T-cell (primary cell): Measurements from ENCODE around the gene CPNE6. TPM values are rescaled to one million over a fixed set of nuclear protein-coding genes. Genes with fewer than 3 reads are reported as not detected.
A peak's percentile ranks its signal among the peaks of the same experiment; 100 is the strongest.

Source experiments
- ATAC-seq, 4 experiments: fragments of 200-7000 bp in 3 of 4; fragments of 150-1000 bp in 1 of 4; cut with Tn5 transposase; replicated peaks in 1 of 4; 1 replicate in 3 of 4; 2 replicates in 1 of 4; pipeline ENCODE4 v1.10.0; 2021; ENCODE audit warnings: moderate library complexity in 3 of 4, mild to moderate bottlenecking in 2 of 4, moderate number of reproducible peaks in 1 of 4
- CTCF ChIA-PET, 2 donors: fragments of 300-600 bp; sonication (Branson Sonifier 250); formaldehyde crosslinking; loops; one replicate each; lab custom pipeline; 2022; ENCODE audit warnings: antibody characterized with exemption in 2 of 2; lab: Charles Lee
- POLR2A ChIA-PET, 2 donors: fragments of 300-600 bp; sonication (Branson Sonifier 250); formaldehyde crosslinking; loops; one replicate each; lab custom pipeline; 2022; ENCODE audit warnings: antibody characterized with exemption in 2 of 2; lab: Charles Lee
- DNase-seq, 35 experiments: peaks; one replicate each; pipeline versions ENCODE4 v3.0.0 to v3.0.0-alpha.2; 2013 to 2023
- H3K27ac ChIP-seq: one replicate; pipeline ENCODE4 v1.5.1; 2013; ENCODE audit warnings: low read length
- H3K27me3 ChIP-seq, 2 experiments: replicated peaks in 1 of 2; 1 replicate in 1 of 2; 2 replicates in 1 of 2; pipeline versions ENCODE4 v1.6.1 to v1.7.0; 2013; ENCODE audit warnings: low read length in 1 of 2, mixed read lengths in 1 of 2; ENCODE audit not compliant: control insufficient read depth in 2 of 2, insufficient read depth in 2 of 2; ENCODE audit errors: extremely low read depth in 1 of 2
- H3K36me3 ChIP-seq, 2 donors: 1 replicate in 1 of 2; 2 replicates in 1 of 2; pipeline versions ENCODE4 v1.6.1 to v1.7.0; 2013; ENCODE audit warnings: low read length in 1 of 2; ENCODE audit not compliant: control insufficient read depth in 2 of 2, insufficient read depth in 1 of 2; ENCODE audit errors: extremely low read depth in 1 of 2
- H3K4me1 ChIP-seq, 2 experiments: 1 replicate in 1 of 2; 2 replicates in 1 of 2; pipeline versions ENCODE4 v1.6.1 to v1.7.0; 2013; ENCODE audit warnings: low read length in 2 of 2, mixed read lengths in 1 of 2; ENCODE audit not compliant: insufficient read depth in 2 of 2, control insufficient read depth in 1 of 2; ENCODE audit errors: extremely low read depth in 1 of 2
- H3K4me3 ChIP-seq, 2 donors: 1 replicate in 1 of 2; 2 replicates in 1 of 2; pipeline versions ENCODE4 v1.5.1 to v1.7.0; 2013; ENCODE audit warnings: mild to moderate bottlenecking in 2 of 2, low read length in 1 of 2, moderate library complexity in 1 of 2; ENCODE audit not compliant: control insufficient read depth in 1 of 2; ENCODE audit errors: extremely low read depth in 1 of 2
- H3K9me3 ChIP-seq: 2 replicates; pipeline ENCODE4 v1.7.0; 2013
- H3K27ac Mint-ChIP-seq, 2 donors: one replicate each; pipeline ENCODE4 v1.8.0; 2020 to 2021; ENCODE audit warnings: mild to moderate bottlenecking in 2 of 2, mixed read lengths in 2 of 2
- H3K27me3 Mint-ChIP-seq, 2 donors: one replicate each; pipeline ENCODE4 v1.8.0; 2021 to 2022; ENCODE audit warnings: mixed read lengths in 2 of 2
- H3K36me3 Mint-ChIP-seq: one replicate; pipeline ENCODE4 v1.8.0; 2021; ENCODE audit warnings: mixed read lengths
- H3K4me1 Mint-ChIP-seq, 3 donors: one replicate each; pipeline ENCODE4 v1.8.0; 2020 to 2022; ENCODE audit warnings: mixed read lengths in 3 of 3, mild to moderate bottlenecking in 1 of 3
- H3K4me3 Mint-ChIP-seq, 3 donors: one replicate each; pipeline ENCODE4 v1.8.0; 2020 to 2022; ENCODE audit warnings: mild to moderate bottlenecking in 3 of 3, mixed read lengths in 3 of 3, moderate library complexity in 3 of 3
- H3K9me3 Mint-ChIP-seq, 3 donors: one replicate each; pipeline ENCODE4 v1.8.0; 2020 to 2022; ENCODE audit warnings: mixed read lengths in 3 of 3
- WGBS: methylation state at CpG from one replicate; pipeline ENCODE4 v1.1.5; 2013; ENCODE audit warnings: missing lambda C conversion rate; ENCODE audit not compliant: insufficient coverage; 5-methylcytosine and 5-hydroxymethylcytosine counted together
- total RNA-seq, 35 experiments: library from RNA in 6 of 35; stranded (reverse) in 6 of 35; fragments of 120-200 nt in 1 of 35; gene quantifications; one replicate each; pipeline versions ENCODE4 v1.2.1 to v1.2.4 and lab custom pipeline; 2013 to 2026

Gene CPNE6
- total RNA-seq, 5 donors from 2014 or later (not counting 1 experiment from before 2014, with no cell fraction given): not detected

DNA sequence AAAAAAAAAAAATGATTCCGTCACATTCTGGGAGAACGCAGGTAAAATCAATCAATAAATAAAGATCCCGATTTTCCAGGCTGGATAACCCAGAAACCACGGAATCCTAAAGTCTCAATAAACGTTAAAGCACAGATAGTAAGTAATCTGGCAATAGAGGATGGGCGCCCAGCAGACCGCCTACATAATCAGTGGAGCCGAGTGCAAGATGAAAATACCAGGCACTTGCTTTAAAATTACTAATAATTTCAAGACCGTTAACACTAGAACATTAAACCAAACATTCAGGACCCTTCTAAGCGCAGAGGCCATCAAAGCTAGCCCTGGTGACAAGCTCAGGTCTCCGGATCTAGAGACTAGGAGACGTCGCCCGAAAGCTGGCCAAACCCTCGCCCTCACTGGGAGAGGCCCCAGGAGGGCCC lies 42.0 kb downstream of the CPNE6 start:
- Histone ChIP-seq H3K9me3 (no peaks in the 10 kb centered on the region), H3K4me3 (peak overlapping the region; percentile 70 to 99), H3K27ac (peak overlapping the region; percentile 99), H3K4me1 (peaks cover 15 to 43% of the 10 kb centered on the region in 2 experiments), H3K36me3 (peaks cover 0 to 21% of the 10 kb centered on the region in 2 donors), H3K27me3 (no peaks in the 10 kb centered on the region)
- POLR2A ChIA-PET: interaction anchor here (0.7 to 2.4 kb wide), 4 partner anchors 28 to 82 kb away, joined by 3 to 23 read pairs (median 8); partner anchors contain the start of genes EMC9 (in 1 of the 2), PSME2 (in 1 of the 2), RNF31 (in 1 of the 2) and TM9SF1 (in 1 of the 2)
- H3K4me1 Mint-ChIP-seq: peaks cover 34 to 46% (median 37%) of the 10 kb centered on the region in 3 donors
- 7% methylated on average over 9 of the region's 15 CpGs for WGBS
- peaks cover 24% of the 10 kb centered on the region for H3K36me3 Mint-ChIP-seq
- no peak for ATAC-seq
- CTCF ChIA-PET: interaction anchor here (0.6 to 2.6 kb wide), 12 partner anchors 8 to 481 kb away, joined by 3 to 24 read pairs (median 4); partner anchors contain the start of genes EMC9 (in 1 of the 2), PSME2 (in 1 of the 2), RNF31 (in 1 of the 2) and TINF2 (in 1 of the 2)
- no peaks in the 10 kb centered on the region for H3K9me3 Mint-ChIP-seq
- H3K27me3 Mint-ChIP-seq: no peaks in the 10 kb centered on the region
- peak overlapping the region; percentile 98 for H3K27ac Mint-ChIP-seq
- no peak for DNase-seq
- peak overlapping the region; percentile 90 to 94 (median 93) for H3K4me3 Mint-ChIP-seq

DNA sequence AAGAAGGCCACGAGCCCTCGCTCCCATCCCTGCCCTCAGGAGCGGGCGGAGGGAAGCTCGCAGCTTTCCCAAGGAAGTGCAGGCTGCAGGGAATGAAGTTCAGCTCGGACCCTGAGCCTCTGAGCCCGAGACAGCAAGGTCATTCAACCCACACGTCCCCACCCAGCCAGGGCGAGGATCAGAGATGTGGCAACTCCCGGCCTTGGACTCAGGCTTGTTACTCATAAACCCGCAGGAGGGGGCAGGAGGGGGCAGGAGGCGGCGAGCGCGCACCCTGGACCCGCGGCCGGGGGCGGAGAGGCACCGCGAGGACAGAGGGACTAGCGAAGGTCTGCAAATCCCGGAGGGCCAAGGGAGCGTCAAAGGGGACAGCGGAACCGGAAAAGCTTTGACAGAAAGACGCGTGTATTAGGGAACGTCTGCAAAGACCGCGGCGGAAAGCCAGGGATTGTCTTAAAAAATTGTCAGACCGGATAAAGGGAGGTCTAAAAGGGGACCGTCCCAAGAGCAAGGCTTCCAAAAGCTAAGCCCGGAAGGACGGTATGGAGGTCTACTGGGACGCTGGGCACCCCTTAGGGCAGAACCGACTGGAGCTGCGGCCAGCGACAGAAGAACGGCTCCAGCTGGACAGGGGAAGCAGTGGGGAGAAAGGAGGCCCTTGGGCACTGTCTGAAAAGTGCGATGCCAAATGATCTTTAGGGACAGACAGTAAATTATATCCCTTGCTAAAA lies 42.6 kb downstream of the CPNE6 start:
- H3K27ac Mint-ChIP-seq: peak overlapping the region; percentile 98
- no peaks in the 10 kb centered on the region for H3K27me3 Mint-ChIP-seq
- peaks cover 0 to 27% of the 10 kb centered on the region in 2 donors for H3K36me3 ChIP-seq
- under 1% methylated on average over 38 of the region's 42 CpGs for WGBS
- peak overlapping the region; percentile 90 to 94 (median 93) for H3K4me3 Mint-ChIP-seq
- peaks cover 14 to 37% of the 10 kb centered on the region in 2 experiments for H3K4me1 ChIP-seq
- POLR2A ChIA-PET: interaction anchor here (0.7 to 2.4 kb wide), 12 partner anchors 12 to 128 kb away, joined by 3 to 23 read pairs (median 7); partner anchors contain the start of genes IPO4 (in 2 of the 2), PSME2 (in 2 of the 2), RNF31 (in 2 of the 2) and EMC9 (in 1 of the 2)
- H3K4me1 Mint-ChIP-seq: peaks cover 33 to 45% (median 34%) of the 10 kb centered on the region in 3 donors
- peak in 33 of 35 experiments; percentile 67 to 88 (median 78) for DNase-seq
- H3K9me3 Mint-ChIP-seq: no peaks in the 10 kb centered on the region
- H3K27ac ChIP-seq: peak overlapping the region; percentile 99
- no peaks in the 10 kb centered on the region for H3K9me3 ChIP-seq
- CTCF ChIA-PET: interaction anchor here (0.6 to 2.6 kb wide), 22 partner anchors 8 to 644 kb away, joined by 3 to 24 read pairs (median 5); partner anchors contain the start of genes IRF9 (in 2 of the 2), DHRS4 (in 1 of the 2), EMC9 (in 1 of the 2) and NGDN (in 1 of the 2)
- H3K27me3 ChIP-seq: no peaks in the 10 kb centered on the region
- peaks cover 30% of the 10 kb centered on the region for H3K36me3 Mint-ChIP-seq
- peak; percentile 20 to 35 (median 31) for ATAC-seq
- peak overlapping the region; percentile 70 to 99 for H3K4me3 ChIP-seq

DNA sequence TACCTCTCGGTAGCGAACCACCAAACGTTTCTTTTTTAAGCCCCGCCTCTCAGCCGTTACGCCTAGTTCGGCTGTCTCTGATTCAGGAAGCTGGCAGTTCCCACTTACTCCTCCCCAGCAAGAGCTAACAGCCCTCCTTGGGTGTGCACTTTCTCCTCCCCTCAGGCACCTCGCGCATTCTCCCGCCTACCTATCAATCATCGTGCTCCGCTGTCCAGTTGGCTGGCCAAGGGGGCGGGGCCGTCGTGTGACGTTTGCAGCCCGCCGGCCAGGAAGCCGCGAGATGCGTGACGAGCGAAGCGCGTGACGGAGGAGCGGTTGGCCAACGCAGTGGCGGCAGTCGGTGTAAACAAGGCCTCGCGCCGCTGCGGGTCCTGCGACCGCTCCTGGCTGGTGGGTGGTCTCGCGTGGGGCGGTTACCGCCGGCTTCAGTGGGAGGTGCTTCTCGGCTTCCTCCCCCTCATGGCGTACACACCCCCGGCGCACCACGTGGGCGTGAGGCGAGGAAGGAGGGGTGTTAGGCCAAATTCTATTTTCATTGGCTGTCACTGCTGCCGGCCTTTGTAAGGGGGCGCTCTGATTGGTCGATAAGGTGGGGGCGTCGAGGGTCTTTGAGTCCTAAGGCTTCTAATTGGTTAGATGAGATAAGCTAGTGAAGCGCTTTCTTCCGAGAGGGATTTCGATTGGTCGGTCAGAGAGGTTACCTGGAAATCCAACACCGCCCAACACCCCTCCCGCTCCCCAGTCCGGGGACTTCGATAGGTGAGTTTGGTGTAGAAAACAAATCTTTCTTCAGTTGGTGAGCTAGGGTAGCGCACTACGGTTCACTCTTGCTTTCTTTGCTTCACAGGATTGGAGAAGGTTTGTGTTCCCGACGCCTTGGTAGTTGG lies 43.4 kb downstream of the CPNE6 start, which contains the start of the genes DCAF11 and NRL:
TSS of gene DCAF11 (plus strand) at position 246 of the 890 bp plus-strand sequence. CDS start 818 bp downstream, outside the sequence.
TSS of gene NRL (minus strand) at position 418 of the 890 bp plus-strand sequence. CDS start 32,101 bp downstream, outside the sequence.
- Histone ChIP-seq H3K4me1 (peaks cover 12 to 31% of the 10 kb centered on the region in 2 experiments), H3K36me3 (peaks cover 0 to 35% of the 10 kb centered on the region in 2 donors), H3K9me3 (no peaks in the 10 kb centered on the region), H3K27ac (peak within 1 kb of the TSS; percentile 99), H3K4me3 (peak within 1 kb of the TSS; percentile 94 to 99), H3K27me3 (no peaks in the 10 kb centered on the region)
- peaks cover 38% of the 10 kb centered on the region for H3K36me3 Mint-ChIP-seq
- no peaks in the 10 kb centered on the region for H3K27me3 Mint-ChIP-seq
- no peaks in the 10 kb centered on the region for H3K9me3 Mint-ChIP-seq
- peak; percentile 97 to 100 (median 99) for DNase-seq
- H3K4me3 Mint-ChIP-seq: peak within 1 kb of the TSS; percentile 90 to 94 (median 93)
- H3K4me1 Mint-ChIP-seq: peaks cover 30 to 42% (median 32%) of the 10 kb centered on the region in 3 donors
- 0% methylated on average over 32 of the region's 65 CpGs for WGBS
- CTCF ChIA-PET: interaction anchor here (0.6 to 2.6 kb wide), 21 partner anchors 9 to 645 kb away, joined by 3 to 24 read pairs (median 5); partner anchors contain the start of genes IRF9 (in 2 of the 2), DHRS4 (in 1 of the 2), EMC9 (in 1 of the 2) and FITM1 (in 1 of the 2)
- peak; percentile 85 to 88 (median 87) for ATAC-seq
- H3K27ac Mint-ChIP-seq: peak within 1 kb of the TSS; percentile 98
- POLR2A ChIA-PET: interaction anchor here (0.6 to 2.4 kb wide), 19 partner anchors 9 to 1277 kb away, joined by 3 to 23 read pairs (median 5); partner anchors contain the start of genes IPO4 (in 2 of the 2), PSME2 (in 2 of the 2), RNF31 (in 2 of the 2) and EMC9 (in 1 of the 2)

DNA sequence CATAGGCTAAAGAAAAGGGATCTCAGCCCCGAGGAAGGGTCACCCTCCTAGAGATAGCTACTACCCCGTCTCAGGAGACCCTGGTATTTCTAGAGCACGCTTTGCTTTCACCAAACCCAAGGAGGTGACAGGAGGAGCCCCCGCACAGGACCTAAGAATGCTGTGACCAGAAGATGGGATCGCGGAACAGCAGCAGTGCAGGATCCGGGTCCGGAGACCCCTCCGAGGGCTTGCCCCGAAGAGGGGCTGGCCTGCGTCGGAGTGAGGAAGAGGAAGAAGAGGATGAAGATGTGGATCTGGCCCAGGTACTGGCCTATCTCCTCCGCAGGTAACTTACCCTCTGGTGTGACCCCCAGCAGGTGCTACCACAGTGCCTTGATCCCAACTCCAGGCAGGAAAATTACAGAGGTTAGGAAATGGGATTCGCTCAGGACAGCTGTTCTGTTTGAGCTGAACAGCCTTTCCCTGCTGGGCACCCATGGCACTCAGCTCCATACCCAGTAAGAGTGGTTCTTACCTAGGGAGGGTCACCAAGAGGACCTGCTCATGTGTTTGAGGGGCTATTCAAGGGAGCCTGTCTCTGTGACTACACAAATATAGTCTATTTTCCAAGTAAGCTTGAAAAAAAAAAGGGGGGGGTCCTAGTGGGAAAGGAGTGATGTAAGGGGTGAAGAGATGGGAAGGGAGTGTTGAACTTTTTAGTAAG lies 44.2 kb downstream of the CPNE6 start:
- Mint-ChIP-seq H3K27me3 (no peaks in the 10 kb centered on the region), H3K27ac (peak overlapping the region; percentile 98), H3K36me3 (peaks cover 41% of the 10 kb centered on the region), H3K9me3 (no peaks in the 10 kb centered on the region), H3K4me1 (peaks cover 30 to 40% (median 31%) of the 10 kb centered on the region in 3 donors), H3K4me3 (peak overlapping the region; percentile 90 to 94 (median 93))
- ATAC-seq (no peak), DNase-seq (no peak)
- 3% methylated on average over 10 of the region's 14 CpGs for WGBS
- CTCF ChIA-PET: interaction anchor here (0.6 to 2.6 kb wide), 15 partner anchors 16 to 321 kb away, joined by 3 to 24 read pairs (median 5); partner anchors contain the start of genes IRF9 (in 2 of the 2), DHRS4 (in 1 of the 2), EMC9 (in 1 of the 2) and FITM1 (in 1 of the 2)
- peak overlapping the region; percentile 99 for H3K27ac ChIP-seq
- H3K36me3 ChIP-seq: peaks cover 0 to 42% of the 10 kb centered on the region in 2 donors
- no peaks in the 10 kb centered on the region for H3K9me3 ChIP-seq
- H3K4me1 ChIP-seq: peaks cover 12 to 31% of the 10 kb centered on the region in 2 experiments
- no peaks in the 10 kb centered on the region for H3K27me3 ChIP-seq
- H3K4me3 ChIP-seq: peak overlapping the region; percentile 94 to 99
- POLR2A ChIA-PET: interaction anchor here (0.6 to 2.4 kb wide), 21 partner anchors 8 to 1278 kb away, joined by 3 to 23 read pairs (median 5); partner anchors contain the start of genes IPO4 (in 2 of the 2), PSME2 (in 2 of the 2), RNF31 (in 2 of the 2) and EMC9 (in 1 of the 2)
